ENCODE data around the gene ZNF506. TPM values are rescaled to one million over a fixed set of nuclear protein-coding genes. Genes with fewer than 3 reads are reported as not detected.
"Not testable (repeated sequence)": the region's sequence is repeated elsewhere in the genome, so short reads cannot be mapped to it uniquely, and the experiment has no call there.

Gene ZNF506
- total and polyA plus RNA-seq, 2 donors (not counting 3 experiments of a cell fraction or from before 2014, with no cell fraction given) = 6.4 to 10.7 TPM

DNA sequence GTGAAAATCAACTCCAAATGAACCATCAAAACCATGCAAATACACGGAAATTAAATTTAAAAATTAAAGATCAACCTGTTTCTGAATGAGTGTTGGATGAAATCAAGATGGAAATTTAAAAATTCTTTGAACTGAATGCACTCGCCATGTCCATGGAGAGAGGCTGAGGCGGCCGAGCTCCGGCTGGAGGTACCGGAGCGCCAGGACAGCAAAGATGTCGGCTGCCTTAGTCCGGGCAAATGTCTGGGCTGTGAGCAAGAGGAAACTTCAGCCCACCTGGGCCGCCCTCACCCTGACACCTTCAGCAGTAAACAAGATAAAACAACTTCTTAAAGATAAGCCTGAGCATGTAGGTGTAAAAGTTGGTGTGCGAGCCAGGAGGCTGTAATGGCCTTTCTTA is 5.3 kb upstream of the ZNF506 start:
- dilution Hi-C loops (cut with MboI; ENCODE audit: extremely low pct_ligation_motif_present, low sequenced_read_pairs) (no loop called here), intact Hi-C loops (cut with micrococcal nuclease) (no loop called here)
- CTCF ChIA-PET = no interaction called here
- Histone ChIP-seq H3K4me3 (replicated peaks in 1 of 3; ENCODE audit: insufficient read depth in 1 of 3, low read depth in 1 of 3, low read length in 3 of 3) (no peak overlapping the region), H3K9me1 (replicated peaks; ENCODE audit: control insufficient read depth, extremely low read depth, insufficient read depth, low read length) (no peaks in the 10 kb centered on the region), H3K27me3 (ENCODE audit: control insufficient read depth in 2 of 2, insufficient read depth in 2 of 2, low read length in 2 of 2) (no peaks in the 10 kb centered on the region), H3K4me1 (ENCODE audit: control insufficient read depth, extremely low read depth, insufficient read depth, low read length) (no peaks in the 10 kb centered on the region), H4K20me1 (replicated peaks; ENCODE audit: control insufficient read depth, extremely low read depth, insufficient read depth, low read length) (no peaks in the 10 kb centered on the region), H3K9me3 (replicated peaks; ENCODE audit: control insufficient read depth, insufficient read depth, low read length) (peaks cover 5% of the 10 kb centered on the region), H3K79me2 (ENCODE audit: control insufficient read depth, insufficient read depth, low read length) (no peaks in the 10 kb centered on the region), H3K36me3 (ENCODE audit: control insufficient read depth in 2 of 2, extremely low read depth in 1 of 2, insufficient read depth in 2 of 2, low read length in 2 of 2) (no peaks in the 10 kb centered on the region), H3K27ac (ENCODE audit: insufficient read depth, low read depth, low read length) (no peak overlapping the region), H2AFZ (ENCODE audit: low read depth, low read length) (no peak overlapping the region), H3K9ac (replicated peaks; ENCODE audit: extremely low read depth, insufficient read depth, low read length) (no peak overlapping the region), H3K4me2 (ENCODE audit: insufficient read depth, low read length) (no peak overlapping the region)
- POLR2A ChIA-PET = no interaction called here
- no TSS peak for BruUV-seq (replicated peaks)
- FAIRE-seq = no peak
- TF ChIP-seq, protein P1, sequence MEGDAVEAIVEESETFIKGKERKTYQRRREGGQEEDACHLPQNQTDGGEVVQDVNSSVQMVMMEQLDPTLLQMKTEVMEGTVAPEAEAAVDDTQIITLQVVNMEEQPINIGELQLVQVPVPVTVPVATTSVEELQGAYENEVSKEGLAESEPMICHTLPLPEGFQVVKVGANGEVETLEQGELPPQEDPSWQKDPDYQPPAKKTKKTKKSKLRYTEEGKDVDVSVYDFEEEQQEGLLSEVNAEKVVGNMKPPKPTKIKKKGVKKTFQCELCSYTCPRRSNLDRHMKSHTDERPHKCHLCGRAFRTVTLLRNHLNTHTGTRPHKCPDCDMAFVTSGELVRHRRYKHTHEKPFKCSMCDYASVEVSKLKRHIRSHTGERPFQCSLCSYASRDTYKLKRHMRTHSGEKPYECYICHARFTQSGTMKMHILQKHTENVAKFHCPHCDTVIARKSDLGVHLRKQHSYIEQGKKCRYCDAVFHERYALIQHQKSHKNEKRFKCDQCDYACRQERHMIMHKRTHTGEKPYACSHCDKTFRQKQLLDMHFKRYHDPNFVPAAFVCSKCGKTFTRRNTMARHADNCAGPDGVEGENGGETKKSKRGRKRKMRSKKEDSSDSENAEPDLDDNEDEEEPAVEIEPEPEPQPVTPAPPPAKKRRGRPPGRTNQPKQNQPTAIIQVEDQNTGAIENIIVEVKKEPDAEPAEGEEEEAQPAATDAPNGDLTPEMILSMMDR (IDR thresholded peaks at IDR 0.05; ENCODE audit: extremely low read depth in 1 of 2, insufficient read depth in 1 of 2, low read depth in 1 of 2, low read length in 2 of 2) = no peak
- no peak for TF ChIP-seq GATA2 (IDR thresholded peaks at IDR 0.05; ENCODE audit: insufficient read depth, insufficient read length, low read depth, low read length)
- TF ChIP-seq EZH2 (IDR thresholded peaks at IDR 0.05; ENCODE audit: borderline replicate concordance, low read depth, low read length, severe bottlenecking) = no peak
- no peak for DNase-seq (ENCODE audit: low read depth, low spot score)

DNA sequence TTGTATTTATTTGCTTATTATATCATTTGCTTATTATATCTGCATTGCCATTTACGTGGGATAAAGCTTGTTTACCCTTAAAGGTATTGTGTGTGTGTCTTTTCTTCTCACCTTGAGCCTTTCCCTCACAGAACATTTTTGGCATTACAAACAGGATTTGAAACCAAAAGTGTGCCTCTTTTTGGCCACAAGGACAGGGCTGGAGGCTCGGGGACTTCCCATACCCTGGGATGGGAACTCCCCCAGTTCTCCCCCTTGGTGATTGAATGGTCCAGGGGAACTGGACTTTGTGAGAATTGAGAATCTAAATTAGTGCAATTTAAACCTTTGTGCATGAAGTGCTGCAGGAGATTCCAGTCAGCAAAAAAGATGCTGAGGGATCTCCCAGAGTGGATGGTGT is 2.4 kb upstream of the ZNF506 start:
- H3K4me1 ChIP-seq (ENCODE audit: control insufficient read depth, extremely low read depth, insufficient read depth, low read length) = no peaks in the 10 kb centered on the region
- H3K9me3 ChIP-seq (replicated peaks; ENCODE audit: control insufficient read depth, insufficient read depth, low read length) = peaks cover 1% of the 10 kb centered on the region
- no peak for FAIRE-seq
- no peak overlapping the region for H3K27ac ChIP-seq (ENCODE audit: insufficient read depth, low read depth, low read length)
- no peaks in the 10 kb centered on the region for H3K36me3 ChIP-seq (ENCODE audit: control insufficient read depth in 2 of 2, extremely low read depth in 1 of 2, insufficient read depth in 2 of 2, low read length in 2 of 2)
- no peak overlapping the region for H3K4me2 ChIP-seq (ENCODE audit: insufficient read depth, low read length)
- CTCF ChIA-PET = no interaction called here
- no peaks in the 10 kb centered on the region for H4K20me1 ChIP-seq (replicated peaks; ENCODE audit: control insufficient read depth, extremely low read depth, insufficient read depth, low read length)
- H3K79me2 ChIP-seq (ENCODE audit: control insufficient read depth, insufficient read depth, low read length) = no peaks in the 10 kb centered on the region
- dilution Hi-C loops (cut with MboI; ENCODE audit: extremely low pct_ligation_motif_present, low sequenced_read_pairs) (no loop called here), intact Hi-C loops (cut with micrococcal nuclease) (no loop called here)
- H2AFZ ChIP-seq (ENCODE audit: low read depth, low read length) = no peak overlapping the region
- no peak overlapping the region for H3K4me3 ChIP-seq (replicated peaks in 1 of 3; ENCODE audit: insufficient read depth in 1 of 3, low read depth in 1 of 3, low read length in 3 of 3)
- no TSS peak for BruUV-seq (replicated peaks)
- POLR2A ChIA-PET = no interaction called here
- no peaks in the 10 kb centered on the region for H3K9me1 ChIP-seq (replicated peaks; ENCODE audit: control insufficient read depth, extremely low read depth, insufficient read depth, low read length)
- TF ChIP-seq MYC (IDR thresholded peaks at IDR 0.05; ENCODE audit: low read depth, low read length) = no peak
- no peak for TF ChIP-seq EZH2 (IDR thresholded peaks at IDR 0.05; ENCODE audit: borderline replicate concordance, low read depth, low read length, severe bottlenecking)
- no peaks in the 10 kb centered on the region for H3K27me3 ChIP-seq (ENCODE audit: control insufficient read depth in 2 of 2, insufficient read depth in 2 of 2, low read length in 2 of 2)
- H3K9ac ChIP-seq (replicated peaks; ENCODE audit: extremely low read depth, insufficient read depth, low read length) = no peak overlapping the region
- no peak for DNase-seq (ENCODE audit: low read depth, low spot score)

DNA sequence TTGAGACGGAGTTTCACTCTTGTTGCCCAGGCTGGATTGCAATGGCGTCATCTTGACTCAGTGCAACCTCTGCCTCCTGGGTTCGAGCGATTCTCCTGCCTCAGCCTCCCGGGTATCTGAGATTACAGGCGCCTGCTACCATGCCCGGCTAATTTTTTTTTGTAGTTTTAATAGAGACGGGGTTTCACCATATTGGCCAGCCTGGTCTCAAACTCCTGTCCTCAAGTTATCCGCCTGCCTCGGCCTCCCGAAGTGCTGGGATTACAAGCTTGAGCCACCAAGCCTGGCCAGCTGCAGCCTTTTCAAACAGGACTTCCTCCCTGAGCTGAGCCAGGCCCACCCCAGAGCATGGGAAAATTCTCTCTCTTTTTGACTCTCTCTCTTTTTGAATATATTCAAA is 426 bp upstream of the ZNF506 start:
- H3K9me3 ChIP-seq (replicated peaks; ENCODE audit: control insufficient read depth, insufficient read depth, low read length); DNase-seq (ENCODE audit: low read depth, low spot score); H3K79me2 ChIP-seq (ENCODE audit: control insufficient read depth, insufficient read depth, low read length); H3K36me3 ChIP-seq (ENCODE audit: control insufficient read depth in 2 of 2, extremely low read depth in 1 of 2, insufficient read depth in 2 of 2, low read length in 2 of 2); H3K9me1 ChIP-seq (replicated peaks; ENCODE audit: control insufficient read depth, extremely low read depth, insufficient read depth, low read length); H3K27ac ChIP-seq (ENCODE audit: insufficient read depth, low read depth, low read length); dilution Hi-C loops (cut with MboI; ENCODE audit: extremely low pct_ligation_motif_present, low sequenced_read_pairs); H3K27me3 ChIP-seq (ENCODE audit: control insufficient read depth in 2 of 2, insufficient read depth in 2 of 2, low read length in 2 of 2); FAIRE-seq; H3K9ac ChIP-seq (replicated peaks; ENCODE audit: extremely low read depth, insufficient read depth, low read length); H4K20me1 ChIP-seq (replicated peaks; ENCODE audit: control insufficient read depth, extremely low read depth, insufficient read depth, low read length); H3K4me1 ChIP-seq (ENCODE audit: control insufficient read depth, extremely low read depth, insufficient read depth, low read length); H3K4me2 ChIP-seq (ENCODE audit: insufficient read depth, low read length): not testable (repeated sequence)
- CTCF ChIA-PET = interaction anchor here (1.5 kb wide), 2 partner anchors 12 to 416 kb away, joined by 3 to 4 read pairs; no protein-coding TSS in a partner anchor
- POLR2A ChIA-PET = interaction anchor here (0.6 to 1.7 kb wide), 7 partner anchors 44 to 629 kb away, joined by 3 to 9 read pairs (median 3); partner anchors contain the start of genes ATP13A1, ZNF14, ZNF253 and ZNF93
- H2AFZ ChIP-seq (ENCODE audit: low read depth, low read length) = peak overlapping the region; percentile 51
- TSS peak; percentile 62 for BruUV-seq (replicated peaks)
- intact Hi-C loops (cut with micrococcal nuclease) = loop anchor here (2.0 kb wide), 1 partner anchor 43 kb away; the partner anchor contains the start of gene ZNF253
- peak overlapping the region in 1 of 3 experiments; percentile 61 for H3K4me3 ChIP-seq (replicated peaks in 1 of 3; ENCODE audit: insufficient read depth in 1 of 3, low read depth in 1 of 3, low read length in 3 of 3)

Measured in endothelial cell of umbilical vein (primary cell).